Lung microvascular endothelial cell (primary cell): Measurements from ENCODE around the gene RRP1. TPM values are rescaled to one million over a fixed set of nuclear protein-coding genes. Genes with fewer than 3 reads are reported as not detected.

ENCODE experiments used
- DNase-seq, 2 donors: peaks; one replicate each; pipeline versions ENCODE4 v3.0.0 to v3.0.0-alpha.2; 2010; ENCODE audit warnings: low read depth in 2 of 2
- total RNA-seq: library from RNA; depleted of rRNA; stranded (reverse); fragments of >200 nt; gene quantifications from 2 replicates; pipeline ENCODE4 v1.2.1, GENCODE V29; 2014

The RRP1 gene
- total RNA-seq, 1 donor from 2014 or later: 13.9 TPM

GRCh38 chr21:43801006-43801783 is 11.8 kb downstream of the RRP1 start:
- no peak for DNase-seq

- no peak for DNase-seq
Measured at GRCh38 chr21:43802713-43803313, 13.4 kb downstream of the RRP1 start.

- no peak for DNase-seq
Measured at GRCh38 chr21:43803558-43804300, 14.4 kb downstream of the RRP1 start.

- DNase-seq: no peak
Measured at GRCh38 chr21:43805275-43805800, 16.0 kb downstream of the RRP1 start.

- no peak for DNase-seq
Measured at GRCh38 chr21:43806017-43806710, 16.8 kb downstream of the RRP1 start.

- no peak for DNase-seq
Measured at GRCh38 chr21:43808367-43808766, 19.0 kb downstream of the RRP1 start.

GRCh38 chr21:43808832-43809251 is 19.5 kb downstream of the RRP1 start:
- DNase-seq: no peak

- no peak for DNase-seq
Measured at GRCh38 chr21:43809346-43809799, 20.0 kb downstream of the RRP1 start.

- DNase-seq: no peak
Measured at GRCh38 chr21:43809853-43810504, 20.6 kb downstream of the RRP1 start.

GRCh38 chr21:43810505-43811261 is 21.3 kb downstream of the RRP1 start:
- peak; percentile 64 to 80 for DNase-seq

GRCh38 chr21:43811262-43812105 is 22.1 kb downstream of the RRP1 start:
- peak in 1 of 2 donors; percentile 49 for DNase-seq

- DNase-seq: peak in 1 of 2 donors; percentile 23
Measured at GRCh38 chr21:43812139-43812821, 22.9 kb downstream of the RRP1 start.

- DNase-seq: no peak
Measured at GRCh38 chr21:43812957-43813655, 23.7 kb downstream of the RRP1 start.

- DNase-seq: no peak
Measured at GRCh38 chr21:43813656-43813980, 24.2 kb downstream of the RRP1 start.

GRCh38 chr21:43814215-43815106 is 25.1 kb downstream of the RRP1 start:
- peak in 1 of 2 donors; percentile 23 for DNase-seq

- DNase-seq: no peak
Measured at GRCh38 chr21:43815107-43815613, 25.8 kb downstream of the RRP1 start.

- DNase-seq: no peak
Measured at GRCh38 chr21:43815991-43816390, 26.6 kb downstream of the RRP1 start.
